Measurements from ENCODE around the gene KCNH1. TPM values are rescaled to one million over a fixed set of nuclear protein-coding genes. Genes with fewer than 3 reads are reported as not detected.

Gene KCNH1
- total RNA-seq, 1 donor from 2014 or later: 0.08 TPM

DNA sequence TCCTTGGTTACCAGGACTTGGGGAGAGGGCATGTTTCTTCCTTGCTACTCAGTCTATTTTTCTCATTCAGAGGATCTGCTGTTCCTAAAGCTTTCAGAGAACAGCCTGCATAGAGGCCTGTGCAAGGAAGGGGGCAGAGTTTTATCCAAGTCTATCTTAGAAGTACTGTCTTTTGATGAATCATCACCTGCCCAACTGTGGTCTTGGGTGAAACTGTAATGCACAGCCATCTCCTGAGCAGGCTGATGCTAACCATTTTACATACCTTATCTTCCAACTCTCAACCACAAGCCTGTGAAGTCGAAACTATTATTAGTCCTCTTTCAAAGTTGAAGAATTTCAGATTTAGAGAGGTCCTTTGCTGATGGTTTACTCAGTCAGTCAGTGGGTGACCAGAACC is 437.2 kb downstream of the KCNH1 start:
- DNase-seq (ENCODE audit: low spot score): no peak

DNA sequence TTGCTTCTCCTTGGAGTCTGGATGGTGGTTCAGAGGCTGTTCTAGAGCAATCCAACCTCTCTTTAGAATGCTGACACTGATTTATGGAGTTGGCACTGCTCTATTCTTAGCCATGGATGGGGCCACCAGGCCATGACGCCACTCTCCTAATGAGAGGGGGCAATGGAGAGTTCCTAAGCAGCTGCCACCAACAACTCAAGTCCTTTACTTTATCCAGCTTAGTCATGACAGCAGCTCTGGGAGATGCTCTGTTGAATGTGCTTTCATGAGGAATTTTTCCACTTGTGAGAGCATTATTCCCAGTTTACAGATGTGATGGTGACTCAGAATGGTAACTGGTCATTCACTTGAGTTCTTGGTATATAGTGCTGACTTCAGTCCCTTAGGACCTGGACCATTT is 438.9 kb downstream of the KCNH1 start:
- ATAC-seq: no peak
- no peak for DNase-seq (ENCODE audit: low spot score)

More for the DNA sequence above, 437.2 kb downstream of the KCNH1 start:
- ATAC-seq: no peak

DNA sequence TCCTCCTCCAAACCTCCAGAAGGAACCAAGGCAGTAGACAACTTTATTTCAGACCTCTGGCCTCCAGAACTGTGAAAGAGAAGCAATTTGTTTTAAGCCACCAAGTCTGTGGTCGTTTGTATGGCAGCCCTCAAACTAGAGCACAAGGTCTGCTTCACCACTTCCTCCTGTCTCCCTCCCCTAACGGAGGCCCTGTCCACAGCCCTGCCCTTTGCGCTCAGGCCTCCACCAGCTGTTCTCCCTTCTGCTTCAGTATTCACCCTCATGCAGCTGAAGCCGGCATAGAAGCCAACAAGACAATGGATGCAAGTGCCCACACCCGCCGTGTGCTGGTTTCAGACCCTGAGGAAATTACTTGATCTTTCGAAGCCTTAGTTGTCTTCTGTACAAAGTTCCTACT is 441.2 kb downstream of the KCNH1 start:
- no peak for DNase-seq (ENCODE audit: low spot score)
- no peak for ATAC-seq

DNA sequence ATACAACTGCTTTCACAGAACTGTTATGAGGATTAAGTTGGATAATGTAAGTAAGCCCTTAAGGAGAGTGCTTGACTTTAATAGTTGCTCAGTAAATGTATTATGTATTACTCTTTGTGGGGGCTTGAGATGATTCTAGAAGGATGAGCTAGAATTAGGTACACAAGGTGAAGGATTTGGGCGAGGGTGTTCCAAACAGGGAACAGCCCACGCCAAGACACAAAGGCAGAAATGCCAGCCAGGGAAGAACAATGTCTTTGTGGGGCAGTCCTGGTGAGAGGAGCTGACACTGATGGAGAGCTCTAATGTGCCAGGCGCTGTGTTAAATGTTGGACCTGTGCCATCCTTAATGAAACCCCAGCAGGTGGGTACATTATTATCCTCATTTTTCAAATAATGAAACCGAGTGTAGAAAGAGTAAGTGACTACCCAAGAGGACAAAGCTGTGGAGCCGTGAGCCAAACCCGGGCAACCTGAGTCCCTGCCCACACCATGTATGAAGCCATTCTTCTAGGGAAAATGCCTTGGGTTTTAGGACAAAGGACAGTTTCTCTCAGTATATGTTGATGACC is 442.8 kb downstream of the KCNH1 start:
- no peak for DNase-seq (ENCODE audit: low spot score)
- ATAC-seq: no peak

DNA sequence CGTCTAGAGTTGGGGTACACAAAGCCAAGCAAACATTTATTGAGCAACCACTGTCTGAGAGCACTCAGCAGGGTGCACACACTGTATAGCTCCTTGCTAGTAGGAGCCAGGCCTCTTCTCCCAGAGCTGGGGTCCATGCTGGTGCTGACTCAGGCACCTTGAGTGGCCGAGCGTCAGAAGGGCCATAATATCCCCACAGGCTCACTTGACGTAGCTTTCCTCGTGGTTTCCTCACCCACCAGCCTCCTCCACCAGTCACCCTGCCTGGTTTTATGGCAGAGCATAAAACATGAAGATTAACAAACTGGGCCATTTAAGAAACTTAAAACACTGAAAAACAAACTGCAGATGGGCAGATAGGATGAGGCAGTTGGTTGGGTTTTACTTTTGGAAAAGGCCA is 443.7 kb downstream of the KCNH1 start:
- DNase-seq (ENCODE audit: low spot score) (no peak), ATAC-seq (no peak)

DNA sequence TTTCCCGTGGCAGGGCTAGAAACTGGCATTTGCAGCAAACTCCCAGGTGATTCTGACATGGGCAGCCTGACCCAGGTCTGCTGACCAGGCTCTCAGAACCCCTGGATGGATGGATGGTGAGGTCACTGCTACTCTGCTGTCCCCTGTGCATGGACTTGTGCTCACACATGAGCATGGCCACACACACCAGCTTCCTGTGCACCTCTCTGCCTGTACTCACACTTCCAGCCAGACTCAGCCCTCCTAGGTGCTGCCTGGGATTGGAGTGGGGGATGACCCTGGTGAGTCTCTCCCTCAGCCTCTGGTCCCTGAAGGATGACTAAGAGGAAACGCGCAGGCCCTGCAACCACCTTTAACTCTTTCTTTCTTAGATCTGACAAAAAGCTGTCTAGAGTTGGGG is 444.1 kb downstream of the KCNH1 start:
- ATAC-seq: no peak
- no peak for DNase-seq (ENCODE audit: low spot score)

DNA sequence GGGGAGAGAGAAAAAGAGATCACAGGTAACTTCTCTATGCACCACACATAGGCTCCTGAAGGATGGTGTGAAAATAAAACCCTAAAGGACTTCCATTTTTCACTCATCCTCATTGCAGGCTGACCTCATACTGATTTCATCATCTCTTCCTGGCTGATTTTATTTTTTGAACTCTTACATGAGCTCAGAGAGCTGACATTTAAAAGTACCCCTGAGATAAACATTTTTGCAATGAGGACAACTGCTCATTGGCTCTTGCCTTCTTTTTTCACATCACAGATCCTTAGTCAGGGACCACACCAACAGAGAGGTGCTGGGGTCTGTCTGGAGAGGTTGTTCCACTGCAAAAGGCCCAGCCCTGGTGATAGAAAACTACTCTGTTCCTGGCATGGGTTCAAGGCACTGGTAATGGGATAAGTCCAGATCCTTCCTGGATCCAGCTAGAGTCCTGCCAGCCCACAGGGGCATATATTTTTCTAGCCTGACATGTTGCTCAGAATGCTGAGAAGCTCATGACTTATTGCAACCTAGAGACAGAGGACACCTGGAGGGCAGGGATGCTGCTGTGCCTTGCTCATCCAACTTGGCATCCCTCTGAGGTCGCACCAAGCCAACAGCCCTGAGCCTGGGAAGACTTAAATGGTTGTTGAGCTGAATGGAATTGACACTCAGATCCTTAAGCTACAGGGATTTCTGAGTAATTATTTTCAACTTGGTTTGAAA is 445.3 kb downstream of the KCNH1 start:
- ATAC-seq: no peak

DNA sequence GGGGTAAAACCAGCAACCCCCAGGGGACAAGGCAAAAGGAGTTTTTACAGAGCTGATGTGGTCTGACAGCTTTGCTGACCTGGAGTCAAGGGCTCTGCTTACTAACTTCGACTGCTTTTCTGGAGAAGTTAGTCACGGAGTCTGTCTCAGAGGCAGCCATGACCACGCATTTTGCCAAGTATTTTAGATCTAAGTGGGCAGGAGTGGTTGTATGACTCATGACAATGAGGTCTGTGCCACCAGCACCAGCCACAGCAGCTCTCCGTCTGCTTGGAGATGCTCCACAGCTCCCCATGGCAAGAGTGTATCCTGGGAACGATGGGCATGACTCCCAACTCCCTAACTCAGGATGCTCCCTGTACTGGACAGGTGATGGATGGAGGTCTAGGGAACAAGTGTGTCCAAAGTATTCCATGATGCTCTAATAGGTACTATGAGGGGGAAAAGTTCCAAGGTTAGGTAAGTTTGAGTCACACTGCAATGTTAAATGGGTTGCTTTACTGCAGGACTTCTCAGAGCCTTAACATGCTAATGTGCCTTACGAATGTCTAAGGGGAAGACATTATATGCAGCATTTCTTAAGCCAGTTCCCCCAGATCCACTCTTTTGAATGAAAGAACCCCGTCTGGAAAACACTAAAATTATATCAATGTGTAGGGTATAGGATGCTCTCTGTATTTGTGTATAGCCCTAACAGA is 446.2 kb downstream of the KCNH1 start:
- DNase-seq (ENCODE audit: low spot score) (no peak), ATAC-seq (no peak)

More for the DNA sequence above, 445.3 kb downstream of the KCNH1 start:
- DNase-seq (ENCODE audit: low spot score): no peak

DNA sequence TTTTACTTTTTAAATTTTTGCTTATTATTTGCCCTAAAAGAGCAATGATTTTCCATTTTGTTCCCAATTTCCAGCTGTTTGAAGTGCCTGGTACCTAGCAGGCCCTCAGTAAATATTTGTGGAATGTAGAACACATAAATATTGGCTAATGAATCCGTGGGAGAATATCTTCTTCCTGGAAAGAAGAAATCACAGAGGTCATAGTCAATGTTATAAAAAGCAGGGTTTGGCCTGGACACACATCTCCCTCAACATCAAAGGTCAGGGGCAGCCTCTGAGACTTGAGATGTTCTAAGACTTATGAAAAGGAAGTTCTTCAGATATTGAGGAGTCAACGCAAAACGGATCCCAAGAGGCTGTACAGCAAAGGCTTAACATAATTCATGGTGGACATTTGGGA is 447.1 kb downstream of the KCNH1 start:
- no peak for DNase-seq (ENCODE audit: low spot score)
- peak; percentile 26 for ATAC-seq

DNA sequence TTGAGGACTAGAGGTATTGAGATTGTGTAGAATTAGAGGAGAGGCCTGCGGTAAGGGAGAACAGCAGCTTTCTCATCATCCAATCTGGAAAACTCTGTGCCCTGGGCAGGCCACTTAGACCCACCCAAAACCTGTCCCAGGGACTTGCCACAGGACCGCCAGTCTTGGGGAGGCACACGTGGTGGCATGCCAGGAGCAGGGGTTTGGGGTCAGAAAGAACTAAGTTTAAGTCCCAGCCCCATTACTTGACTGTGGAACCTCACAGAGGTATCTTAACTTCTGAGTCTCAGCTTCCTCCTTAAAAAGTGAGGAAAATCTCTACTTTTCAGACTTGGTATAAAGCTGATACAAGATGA is 448.7 kb downstream of the KCNH1 start:
- ATAC-seq: no peak
- DNase-seq (ENCODE audit: low spot score): no peak

DNA sequence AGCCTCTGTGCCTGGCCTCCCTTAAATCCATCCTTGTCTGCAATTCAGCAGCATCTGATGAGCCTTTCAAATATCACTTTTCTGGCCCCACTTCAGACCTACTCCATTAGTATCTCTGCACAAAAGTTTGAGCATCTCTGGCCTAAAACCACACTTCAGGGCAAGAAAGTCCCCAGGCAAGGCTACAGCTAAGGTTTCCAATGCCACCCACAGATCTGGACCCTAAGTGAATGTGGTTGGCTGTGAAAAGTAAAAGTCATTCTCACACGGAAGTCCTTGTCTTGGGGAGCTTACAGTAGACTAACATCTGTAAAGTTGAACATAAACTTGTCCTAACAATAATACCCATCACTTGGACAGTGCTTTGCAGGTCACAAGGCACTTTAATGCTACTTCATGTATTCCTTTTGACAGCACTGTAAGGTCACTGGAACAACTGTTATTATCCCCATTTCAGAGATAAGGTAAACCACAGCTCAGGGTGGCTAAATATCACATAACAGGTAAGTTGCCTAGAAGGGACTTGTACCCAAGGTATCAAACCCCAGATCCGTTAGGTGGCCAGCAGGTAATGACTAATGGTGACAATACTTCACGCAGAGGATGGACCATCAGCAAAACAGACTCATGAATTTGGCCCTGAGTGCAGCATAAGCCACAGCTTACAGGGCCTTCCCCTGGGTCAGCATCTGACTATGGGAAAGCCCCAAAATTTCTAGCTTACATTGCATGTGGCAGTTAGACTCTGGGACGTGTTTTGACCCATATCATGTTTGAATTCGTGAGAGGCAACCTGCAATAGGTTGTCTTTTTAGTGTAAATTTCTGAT is 449.3 kb downstream of the KCNH1 start:
- DNase-seq (ENCODE audit: low spot score) (no peak), ATAC-seq (no peak)

DNA sequence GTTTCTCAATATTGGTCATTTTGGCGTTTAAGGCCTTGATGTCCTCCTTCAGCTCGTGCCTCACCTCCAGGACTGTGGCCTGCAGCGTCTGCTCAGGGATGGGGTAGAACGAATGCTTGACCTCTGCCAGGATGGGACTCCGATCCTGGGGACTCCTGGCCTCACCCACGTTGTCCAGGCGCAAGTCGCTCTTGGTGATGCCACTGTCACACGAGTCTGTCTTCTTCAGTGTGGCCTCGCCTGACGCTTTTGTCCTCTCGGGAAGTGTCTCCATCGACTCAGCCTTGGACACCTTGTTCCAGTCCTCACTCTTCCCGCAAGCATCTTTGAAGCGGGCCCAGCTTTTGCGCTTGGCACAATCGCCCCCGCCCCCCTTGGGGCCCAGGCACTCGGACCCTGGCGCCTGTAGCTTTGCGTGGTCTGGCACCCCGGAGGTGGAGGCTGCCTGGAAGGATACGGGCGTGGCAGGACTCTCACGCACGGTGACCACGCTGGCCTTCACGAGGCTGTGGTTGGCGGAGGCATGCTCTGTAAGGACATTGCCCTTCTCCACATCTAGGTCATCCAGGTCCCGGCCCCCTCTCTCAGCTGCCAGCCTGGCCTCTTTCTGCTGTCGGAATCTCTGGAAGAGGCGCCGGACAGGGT is 450.4 kb downstream of the KCNH1 start:
- ATAC-seq: no peak
- no peak for DNase-seq (ENCODE audit: low spot score)

DNA sequence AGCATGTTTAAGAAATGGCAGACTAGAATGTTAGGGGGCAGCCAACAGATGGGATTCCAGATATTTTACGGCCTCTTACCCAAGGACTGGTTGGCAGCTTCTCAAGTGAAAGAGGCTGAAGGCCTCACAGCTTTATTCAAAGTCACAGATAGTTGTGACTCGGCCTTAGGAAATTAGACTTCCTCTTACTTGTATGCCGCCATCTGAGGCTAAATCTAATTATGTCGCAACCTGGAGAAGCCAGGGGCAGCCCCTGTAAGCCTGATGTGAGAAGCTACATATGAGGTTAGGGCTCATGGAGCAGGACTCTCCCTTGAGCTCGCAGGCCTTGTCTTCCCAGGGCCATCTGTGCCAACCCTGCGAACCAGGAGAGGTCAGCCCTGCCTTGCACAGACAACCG is 452.8 kb downstream of the KCNH1 start:
- no peak for ATAC-seq
- DNase-seq (ENCODE audit: low spot score): no peak

DNA sequence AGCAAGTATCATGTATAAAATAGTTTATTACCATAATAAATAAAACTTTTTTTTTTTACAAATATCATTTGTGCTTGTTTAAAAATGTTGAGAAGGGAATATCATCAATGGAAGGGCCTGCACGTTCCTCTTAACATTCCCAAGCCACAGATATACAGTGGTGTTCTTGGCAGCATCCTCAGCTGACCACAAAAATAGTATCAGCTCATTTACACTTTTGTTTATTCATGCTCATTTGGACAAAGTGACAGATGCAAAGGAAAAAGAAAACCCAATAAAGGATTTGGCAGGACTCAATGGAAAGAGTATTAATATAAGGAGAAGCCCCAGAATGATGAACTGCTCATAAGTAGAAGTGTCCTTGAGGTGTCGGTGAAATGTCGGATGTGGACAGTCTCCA is 455.6 kb downstream of the KCNH1 start:
- ATAC-seq: no peak
- no peak for DNase-seq (ENCODE audit: low spot score)

DNA sequence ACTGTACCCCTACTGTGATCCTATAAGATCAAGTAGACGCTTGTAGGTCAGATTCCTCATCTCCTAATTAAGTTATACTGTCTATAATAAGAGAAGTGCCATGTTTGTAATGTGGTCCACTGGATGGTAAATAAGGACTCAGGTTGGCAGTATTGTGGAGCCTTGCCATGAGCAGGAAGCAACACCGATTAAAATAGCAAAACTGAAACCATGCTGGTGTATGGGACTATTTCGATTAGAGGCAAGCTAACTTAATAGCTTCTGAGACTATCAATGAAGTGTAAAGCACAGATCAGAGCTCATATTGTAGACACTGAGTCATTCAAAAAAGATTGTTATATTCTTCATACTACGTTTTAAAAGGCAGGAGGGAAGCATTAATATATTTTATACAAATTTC is 456.4 kb downstream of the KCNH1 start:
- no peak for ATAC-seq
- no peak for DNase-seq (ENCODE audit: low spot score)

DNA sequence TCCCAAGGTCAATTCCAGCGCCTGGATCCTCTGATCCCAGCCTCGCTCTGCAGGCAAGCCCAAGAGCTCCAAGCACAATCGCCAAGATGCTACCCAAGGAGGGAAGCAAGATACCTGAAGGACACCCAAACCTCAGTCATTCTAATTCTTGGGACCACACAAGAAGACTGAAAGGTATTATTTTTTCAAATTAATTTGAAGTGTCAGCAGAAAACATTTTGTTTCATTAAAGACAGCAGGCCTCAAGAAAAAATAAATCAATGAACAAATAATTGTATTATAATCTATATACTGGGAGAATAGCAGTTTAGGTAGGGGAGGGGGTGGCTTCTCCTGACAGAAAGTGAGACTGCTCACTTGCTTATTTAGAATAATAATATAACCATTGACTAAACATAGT is 457.4 kb downstream of the KCNH1 start:
- DNase-seq (ENCODE audit: low spot score): no peak
- no peak for ATAC-seq

DNA sequence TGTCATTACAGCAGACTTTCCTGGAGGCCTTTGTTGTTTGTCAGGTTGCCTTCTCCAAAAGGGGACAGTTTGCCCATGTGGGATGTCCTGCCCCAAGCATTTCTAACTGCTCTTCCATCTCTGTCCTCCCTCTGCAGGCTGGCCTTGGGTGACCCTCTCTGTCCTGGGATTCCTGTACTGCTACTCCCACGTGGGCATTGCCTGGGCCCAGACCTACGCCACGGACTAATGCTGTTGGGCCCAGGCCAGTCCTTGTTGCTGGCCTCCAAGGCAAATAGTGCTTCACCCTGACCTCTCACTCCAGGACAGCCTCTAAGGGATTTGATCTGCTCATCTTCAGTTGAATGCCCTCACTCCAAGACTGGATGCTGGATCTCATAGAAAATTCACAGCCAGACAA is 459.8 kb downstream of the KCNH1 start:
- ATAC-seq: no peak
- DNase-seq (ENCODE audit: low spot score): no peak

DNA sequence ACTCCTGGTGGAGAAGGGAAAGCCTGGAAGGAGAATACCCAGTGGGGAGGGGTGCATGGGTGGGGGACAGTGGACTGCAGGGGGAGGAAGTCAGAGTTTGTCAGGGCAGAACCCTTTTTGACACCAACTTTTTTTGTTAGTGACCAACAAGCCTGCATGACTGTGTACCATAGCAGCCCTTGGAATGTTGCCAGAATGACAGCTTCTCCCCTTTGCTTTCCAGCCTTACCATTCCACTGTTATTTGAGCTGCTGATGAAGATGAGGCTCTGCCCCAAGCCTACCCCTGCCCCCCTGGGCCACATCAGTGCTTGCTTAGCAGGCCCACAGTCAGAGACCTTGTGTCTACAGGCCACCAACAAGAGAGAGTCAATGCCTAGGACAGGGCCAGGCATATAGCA is 464.0 kb downstream of the KCNH1 start:
- ATAC-seq (no peak), DNase-seq (ENCODE audit: low spot score) (no peak)

DNA sequence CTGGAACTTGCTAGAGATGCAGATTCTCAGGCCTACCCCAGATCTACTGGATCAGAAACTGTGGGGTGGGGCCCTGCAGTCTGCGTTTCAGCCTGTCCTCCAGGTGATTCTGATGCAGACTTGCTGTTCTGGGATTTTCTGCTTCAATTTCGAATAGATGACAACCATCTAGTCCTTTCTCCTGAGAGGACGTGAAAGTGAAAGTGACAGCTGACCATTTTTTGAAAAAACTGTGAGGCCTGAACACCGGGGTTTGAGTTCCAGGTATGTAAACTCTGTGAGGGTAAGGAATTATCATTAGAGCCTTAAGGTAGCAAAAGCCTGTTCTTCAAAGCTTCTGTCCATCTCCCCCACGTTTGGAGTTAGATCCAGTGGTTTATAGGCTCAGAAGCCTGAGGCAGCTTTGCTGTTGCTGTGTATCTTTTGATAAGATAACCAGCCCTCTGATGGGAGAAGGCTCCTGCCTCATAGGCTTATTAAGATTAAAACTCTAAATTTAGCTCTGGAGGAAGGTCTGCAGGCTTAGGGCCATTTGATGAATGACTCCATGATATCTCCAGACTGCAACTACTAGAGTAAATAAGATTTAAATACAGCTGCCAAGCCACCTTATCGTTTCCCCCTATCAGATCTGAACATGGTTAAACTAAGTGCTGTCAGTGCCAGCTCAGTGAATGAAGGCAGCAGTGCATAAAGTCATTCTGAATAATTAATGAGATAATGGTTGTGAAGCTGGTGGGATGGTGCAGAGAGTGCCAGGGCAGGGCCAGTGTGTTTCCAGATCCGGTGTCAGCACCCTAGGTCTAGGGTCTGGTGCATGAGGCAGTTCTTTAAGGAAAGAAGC is 470.0 kb downstream of the KCNH1 start:
- ATAC-seq (no peak), DNase-seq (ENCODE audit: low spot score) (no peak)

Data from left lobe of liver (tissue), 2 donors.